DMS114 treated with DMSO at 0.1 percent for 48 hours (cell line): ENCODE measurements around the gene PTPN12.
"Not testable (repeated sequence)": the region's sequence is repeated elsewhere in the genome, so short reads cannot be mapped to it uniquely, and the experiment has no call there.

ENCODE experiments used
- DNase-seq: peaks from one replicate; lab custom pipeline; 2025; ENCODE audit not compliant: unreplicated experiment; lab: John Stamatoyannopoulos, UW

PTPN12 gene

GRCh38 chr7:77537778-77538280, 734 bp downstream of the PTPN12 start:
- DNase-seq, result no peak

DNA sequence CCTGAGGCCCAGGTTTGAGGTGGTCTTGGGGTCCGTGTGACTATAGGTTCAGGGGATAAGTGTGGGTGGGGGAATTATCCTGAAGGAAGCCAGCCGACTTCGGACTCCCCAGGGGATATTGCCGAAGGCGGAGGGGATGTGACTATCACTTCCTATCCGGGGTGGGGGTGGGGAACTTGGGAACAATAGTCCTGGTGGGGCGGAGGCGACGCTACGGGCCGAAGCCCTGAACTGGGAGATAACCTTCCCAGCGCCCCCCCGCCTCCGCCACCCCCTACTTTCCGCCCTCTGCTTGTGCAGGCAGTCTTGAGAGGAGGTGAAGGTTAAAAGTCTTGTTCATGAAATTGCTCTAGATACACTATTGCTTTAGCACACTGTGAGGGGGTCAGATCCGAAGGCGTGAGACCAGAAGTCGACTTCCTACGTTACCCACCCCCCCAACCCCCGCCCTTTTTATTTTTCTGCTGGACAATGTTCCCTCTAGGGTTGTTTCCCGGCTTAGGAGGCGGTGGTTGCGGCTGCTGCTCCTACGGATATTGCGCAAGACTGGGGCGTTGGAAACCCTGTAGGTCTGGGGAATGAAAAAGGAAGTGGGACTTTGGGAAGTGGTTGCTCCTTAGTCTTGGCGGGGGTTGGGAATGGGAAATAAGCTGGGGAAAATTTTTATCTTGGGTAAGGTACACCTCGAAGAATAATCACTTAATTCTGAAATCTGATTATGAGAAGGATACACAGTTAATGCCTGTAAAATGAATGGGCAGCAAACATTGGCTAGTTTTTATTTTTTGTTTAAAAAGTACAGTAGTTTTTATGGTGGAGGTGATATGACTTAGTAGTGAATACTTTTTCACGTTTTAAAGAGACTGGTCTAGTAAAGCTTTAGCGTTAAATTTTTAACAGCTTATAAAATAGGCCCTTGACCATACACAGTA, 1.5 kb downstream of the PTPN12 start:
- peak; percentile 83 for DNase-seq

GRCh38 chr7:77540402-77540822, 3.3 kb downstream of the PTPN12 start:
- DNase-seq, result no peak

- not testable (repeated sequence) for DNase-seq
Observed at GRCh38 chr7:77540993-77541392, 3.9 kb downstream of the PTPN12 start.

- DNase-seq, result no peak
Observed at GRCh38 chr7:77542409-77542808, 5.3 kb downstream of the PTPN12 start.

- no peak for DNase-seq
Observed at GRCh38 chr7:77542895-77543294, 5.8 kb downstream of the PTPN12 start.

GRCh38 chr7:77543910-77544309, 6.8 kb downstream of the PTPN12 start:
- DNase-seq, result no peak

DNA sequence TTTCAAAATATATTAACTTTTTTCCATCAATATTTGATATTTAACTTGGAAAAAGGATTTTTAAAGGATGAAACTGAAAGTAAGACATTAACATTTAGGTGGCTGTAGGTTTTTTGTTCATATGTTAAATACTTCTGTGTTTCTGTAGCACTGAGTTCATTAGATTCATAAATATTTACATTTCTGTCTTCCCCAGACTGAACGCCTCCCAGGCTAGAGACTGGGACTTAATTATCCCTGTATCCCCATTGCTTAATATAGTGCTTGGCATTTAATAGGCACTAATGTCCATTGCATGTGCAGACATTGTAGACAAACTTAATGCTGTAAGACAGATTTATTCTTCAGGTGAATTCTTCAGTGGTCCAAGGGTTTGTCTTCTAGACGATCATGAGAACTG, 7.4 kb downstream of the PTPN12 start:
- DNase-seq, result no peak

GRCh38 chr7:77548206-77548605, 11.1 kb downstream of the PTPN12 start:
- DNase-seq, result no peak

GRCh38 chr7:77549106-77549870, 12.2 kb downstream of the PTPN12 start:
- no peak for DNase-seq

DNA sequence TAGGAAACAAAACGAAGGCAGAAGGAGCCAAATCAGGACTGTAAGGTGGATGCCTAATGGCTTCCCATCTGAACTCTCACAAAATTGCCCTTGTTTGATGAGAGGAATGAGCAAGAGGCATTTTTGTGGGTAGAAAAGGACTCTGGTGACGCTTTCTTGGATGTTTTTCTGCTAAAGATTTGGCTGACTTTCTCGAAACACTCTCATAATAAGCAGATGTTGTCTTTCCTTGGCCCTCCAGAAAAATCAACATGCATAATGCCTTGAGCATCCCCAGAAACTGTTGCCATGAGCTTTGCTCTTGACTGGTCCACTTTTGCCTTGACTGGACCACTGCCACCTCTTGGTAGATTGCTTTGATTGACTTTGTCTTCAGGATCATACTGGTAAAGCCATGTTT, 13.5 kb downstream of the PTPN12 start:
- DNase-seq, result no peak

GRCh38 chr7:77553123-77553522, 16.0 kb downstream of the PTPN12 start:
- DNase-seq, result no peak

GRCh38 chr7:77558284-77558967, 21.3 kb downstream of the PTPN12 start:
- DNase-seq, result no peak

GRCh38 chr7:77561352-77561751, 24.3 kb downstream of the PTPN12 start:
- no peak for DNase-seq

DNA sequence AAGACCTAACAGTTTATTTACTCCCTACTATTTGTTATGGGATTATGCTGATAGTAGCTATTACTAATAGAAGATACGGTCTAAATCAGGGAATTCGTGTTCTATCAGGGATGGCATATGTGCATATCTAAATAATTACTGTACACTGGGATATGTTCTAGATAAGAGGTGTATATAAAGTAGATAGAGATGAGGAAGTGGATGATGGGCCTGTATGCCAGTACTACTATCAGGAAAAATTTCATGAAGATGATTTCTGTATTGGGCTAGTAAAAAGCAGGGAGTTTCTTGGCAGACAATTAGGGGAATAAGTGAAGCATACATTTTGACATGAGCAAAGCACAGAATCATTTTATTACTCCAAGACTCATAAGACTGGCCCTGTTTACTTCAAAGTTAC, 26.2 kb downstream of the PTPN12 start:
- DNase-seq, result no peak

DNA sequence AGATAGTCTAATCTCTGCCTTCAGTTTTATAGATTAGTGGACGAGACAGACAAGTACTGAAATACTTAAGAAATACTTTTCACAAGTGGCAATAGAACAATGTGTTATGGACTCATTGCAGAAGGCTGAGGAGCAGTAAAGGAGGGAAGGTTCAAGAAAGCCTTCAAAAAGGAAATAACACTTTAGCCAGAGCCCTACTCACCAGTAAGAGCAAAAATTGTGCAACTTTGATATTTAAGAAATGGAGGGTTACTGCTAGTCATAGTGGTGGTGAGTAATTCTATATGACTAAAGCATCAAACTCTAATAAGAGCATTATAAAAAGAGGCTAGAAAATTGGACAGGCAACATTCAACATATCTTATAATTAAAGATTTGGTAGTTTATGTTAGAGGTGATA, 28.8 kb downstream of the PTPN12 start:
- DNase-seq, result no peak

- no peak for DNase-seq
Observed at GRCh38 chr7:77566421-77566820, 29.3 kb downstream of the PTPN12 start.

GRCh38 chr7:77569514-77570232, 32.6 kb downstream of the PTPN12 start:
- no peak for DNase-seq

- DNase-seq, result no peak
Observed at GRCh38 chr7:77570330-77571011, 33.4 kb downstream of the PTPN12 start.

- DNase-seq, result no peak
Observed at GRCh38 chr7:77571801-77572200, 34.7 kb downstream of the PTPN12 start.
